ENCODE results near the gene SULT1C3.

Gene SULT1C3

GRCh38 chr2:108239786-108240185 is at the start of gene SULT1C3:
SULT1C3 (plus strand) TSS chr2:108239968; CDS start chr2:108247195, 7,227 bp downstream.
- no peak for DNase-seq (ENCODE audit: low read depth, low spot score)

GRCh38 chr2:108193251-108193650 is 46.5 kb upstream of the SULT1C3 start:
- no peak for DNase-seq (ENCODE audit: low read depth, low spot score)

DNA sequence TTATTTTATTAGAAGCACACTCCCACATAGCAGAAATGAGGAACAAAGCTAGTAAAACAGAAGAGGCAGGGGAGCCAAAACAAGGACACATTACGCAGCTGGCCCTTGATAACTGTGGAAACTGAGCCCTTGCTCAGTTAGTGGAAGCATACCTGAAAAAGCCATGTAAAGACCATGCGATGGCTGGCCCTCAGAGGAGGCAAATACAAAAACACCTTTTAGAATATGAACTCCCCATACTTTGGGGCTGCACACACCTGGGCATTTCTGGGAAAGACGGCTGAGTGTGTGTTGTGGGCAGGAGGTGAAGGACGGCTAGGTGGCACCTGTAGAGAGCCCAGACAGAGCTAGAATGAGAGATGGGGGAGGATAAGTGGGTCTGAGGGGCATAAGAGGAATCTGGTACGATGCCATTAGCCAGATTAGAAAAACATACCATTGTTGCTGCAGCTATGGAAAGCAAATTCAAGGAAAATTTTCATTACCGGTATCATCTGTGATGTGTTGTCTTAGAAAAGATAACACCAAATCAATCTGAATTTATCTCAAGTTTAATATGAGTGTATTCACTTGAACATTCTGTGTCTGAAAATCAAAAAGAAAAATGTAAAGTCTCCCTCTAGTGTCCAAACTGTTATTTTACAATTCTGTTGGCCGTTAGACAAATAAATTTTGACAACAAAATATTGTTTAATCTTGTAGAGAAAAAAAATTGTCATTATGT is 45.2 kb upstream of the SULT1C3 start:
- no peak for DNase-seq (ENCODE audit: low read depth, low spot score)

GRCh38 chr2:108195133-108195439 is 44.7 kb upstream of the SULT1C3 start:
- no peak for DNase-seq (ENCODE audit: low read depth, low spot score)

GRCh38 chr2:108199726-108200125 is 40.0 kb upstream of the SULT1C3 start:
- no peak for DNase-seq (ENCODE audit: low read depth, low spot score)

GRCh38 chr2:108200569-108200968 is 39.2 kb upstream of the SULT1C3 start:
- DNase-seq (ENCODE audit: low read depth, low spot score): no peak

- no peak for DNase-seq (ENCODE audit: low read depth, low spot score)
Measured at GRCh38 chr2:108212671-108213070, 27.1 kb upstream of the SULT1C3 start.

- no peak for DNase-seq (ENCODE audit: low read depth, low spot score)
Measured at GRCh38 chr2:108215794-108216211, 24.0 kb upstream of the SULT1C3 start.

- DNase-seq (ENCODE audit: low read depth, low spot score): no peak
Measured at GRCh38 chr2:108217211-108217610, 22.6 kb upstream of the SULT1C3 start.

DNA sequence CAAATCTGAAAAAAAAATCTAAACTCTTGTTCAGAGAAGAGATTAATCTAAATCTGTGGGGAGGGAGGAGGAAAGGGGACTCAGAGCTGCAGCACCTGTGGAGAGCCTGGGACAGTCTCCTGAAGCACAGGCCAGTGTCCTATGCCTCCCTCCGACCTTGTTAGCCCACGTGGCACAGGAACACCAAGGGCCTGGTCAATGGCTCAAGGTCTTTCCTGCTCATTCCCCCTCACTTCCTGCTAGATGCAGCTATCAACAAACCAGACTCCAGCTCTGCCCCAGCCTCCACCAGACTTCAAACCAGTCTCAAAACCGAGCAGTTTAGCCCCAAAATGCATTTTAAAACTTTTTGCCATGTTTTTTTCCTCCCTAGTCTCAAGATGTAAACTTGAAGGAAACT is 20.1 kb upstream of the SULT1C3 start:
- DNase-seq (ENCODE audit: low read depth, low spot score): no peak

- DNase-seq (ENCODE audit: low read depth, low spot score): no peak
Measured at GRCh38 chr2:108220191-108220590, 19.6 kb upstream of the SULT1C3 start.

DNA sequence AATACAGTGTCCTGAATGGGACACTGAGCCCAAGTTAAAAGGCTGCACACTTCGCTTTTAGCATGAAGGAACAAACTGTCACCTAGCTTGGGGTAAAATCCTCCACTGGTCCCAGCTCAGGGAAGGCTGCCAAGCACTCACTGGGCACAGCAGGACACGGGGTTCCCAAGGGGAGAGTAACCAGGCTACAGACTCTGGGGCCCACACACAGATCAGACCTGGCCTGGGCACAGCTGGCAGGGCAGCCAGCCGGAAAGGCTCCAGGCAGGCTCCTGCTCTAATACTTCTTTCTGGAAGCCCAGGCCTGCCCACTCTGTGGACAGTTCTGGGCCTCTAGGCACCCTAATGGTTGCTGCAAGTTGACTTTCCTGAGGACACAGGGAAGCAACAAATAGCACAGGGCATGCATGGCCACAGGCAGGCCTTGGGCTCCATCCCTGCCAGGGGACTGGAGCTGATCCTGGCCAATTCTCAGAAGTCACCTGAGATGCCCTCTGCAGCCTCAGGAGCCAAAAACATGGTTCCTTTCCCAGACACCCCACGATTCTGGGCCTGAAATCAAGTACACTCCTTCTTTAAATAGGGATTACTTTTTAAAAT is 18.7 kb upstream of the SULT1C3 start:
- no peak for DNase-seq (ENCODE audit: low read depth, low spot score)

GRCh38 chr2:108222261-108222660 is 17.5 kb upstream of the SULT1C3 start:
- no peak for DNase-seq (ENCODE audit: low read depth, low spot score)

GRCh38 chr2:108223573-108223972 is 16.2 kb upstream of the SULT1C3 start:
- DNase-seq (ENCODE audit: low read depth, low spot score): no peak

DNA sequence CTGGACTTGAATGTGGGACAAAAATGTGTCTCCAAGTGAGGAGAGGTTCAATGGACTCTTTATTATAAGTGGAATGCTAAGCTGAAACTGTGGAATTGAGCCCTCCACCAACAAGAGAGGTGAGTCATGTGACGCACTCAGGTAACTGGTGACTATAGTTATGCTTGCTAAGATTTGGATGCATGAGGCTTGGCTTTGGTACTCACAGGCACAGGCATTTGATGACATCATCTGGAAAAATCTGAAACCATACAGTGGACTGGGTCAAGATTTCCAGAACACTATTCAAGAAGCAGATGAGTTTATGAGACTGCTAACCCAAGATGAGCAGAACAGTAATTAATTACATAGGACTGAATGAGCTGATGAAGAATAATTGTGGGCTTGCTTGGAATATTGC is 15.7 kb upstream of the SULT1C3 start:
- no peak for DNase-seq (ENCODE audit: low read depth, low spot score)

DNA sequence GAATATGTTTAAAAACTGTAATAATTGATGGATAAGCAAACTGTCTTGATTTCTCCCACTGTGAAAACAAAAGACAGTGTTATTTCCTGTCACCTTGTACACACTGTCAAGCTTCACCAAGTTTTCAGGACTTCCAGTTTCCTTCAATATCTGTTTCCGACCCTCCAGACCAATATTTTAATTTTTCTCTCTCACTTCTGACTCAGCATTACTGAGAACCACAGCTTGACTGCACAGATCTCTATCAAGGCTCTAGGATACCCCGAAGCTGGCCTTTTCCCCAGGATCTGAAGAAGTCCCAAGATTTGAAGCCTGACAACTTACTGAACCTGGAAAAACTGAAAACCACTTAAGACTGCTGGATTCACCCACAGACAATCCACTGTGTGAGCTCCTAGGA is 13.2 kb upstream of the SULT1C3 start:
- no peak for DNase-seq (ENCODE audit: low read depth, low spot score)

DNA sequence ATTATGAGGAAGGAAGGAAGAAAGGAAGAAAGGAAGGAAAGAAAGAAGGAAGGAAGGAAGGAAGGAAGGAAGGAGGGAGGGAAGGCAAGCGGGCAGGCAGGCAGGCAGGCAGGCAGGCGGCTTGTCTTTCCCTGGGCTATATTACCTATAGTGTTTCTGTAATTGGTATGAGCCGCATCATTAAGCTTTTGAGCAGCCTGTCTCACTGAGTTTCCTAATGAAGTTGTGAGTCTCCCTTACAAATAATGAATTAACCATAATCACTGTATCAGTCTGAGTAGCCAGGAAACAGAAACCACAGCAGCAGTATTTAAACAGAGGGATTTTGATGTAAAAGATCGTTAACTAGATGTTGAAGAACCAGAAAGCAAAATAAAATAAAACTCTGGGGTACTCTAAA is 11.8 kb upstream of the SULT1C3 start:
- no peak for DNase-seq (ENCODE audit: low read depth, low spot score)

DNA sequence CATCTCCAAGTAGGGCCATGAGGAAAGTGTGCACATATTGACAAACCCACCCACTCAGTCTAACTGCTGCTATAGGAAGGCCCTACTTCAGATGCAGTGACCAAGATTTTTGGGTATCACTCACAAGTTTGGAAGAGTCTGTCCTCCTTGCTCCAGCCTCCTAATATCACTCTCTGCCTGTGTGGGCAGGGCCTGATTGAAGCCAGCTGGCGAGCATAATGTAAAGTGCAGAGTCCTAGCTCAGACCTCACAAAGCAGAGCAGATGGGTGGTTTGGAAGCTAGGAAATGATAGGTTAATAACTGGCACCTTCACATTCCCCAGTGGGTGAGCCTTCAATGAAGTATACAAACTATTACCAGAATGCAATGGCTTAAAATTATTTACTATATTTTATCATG is 11.2 kb upstream of the SULT1C3 start:
- DNase-seq (ENCODE audit: low read depth, low spot score): no peak

- DNase-seq (ENCODE audit: low read depth, low spot score): no peak
Measured at GRCh38 chr2:108229875-108230274, 9.9 kb upstream of the SULT1C3 start.

DNA sequence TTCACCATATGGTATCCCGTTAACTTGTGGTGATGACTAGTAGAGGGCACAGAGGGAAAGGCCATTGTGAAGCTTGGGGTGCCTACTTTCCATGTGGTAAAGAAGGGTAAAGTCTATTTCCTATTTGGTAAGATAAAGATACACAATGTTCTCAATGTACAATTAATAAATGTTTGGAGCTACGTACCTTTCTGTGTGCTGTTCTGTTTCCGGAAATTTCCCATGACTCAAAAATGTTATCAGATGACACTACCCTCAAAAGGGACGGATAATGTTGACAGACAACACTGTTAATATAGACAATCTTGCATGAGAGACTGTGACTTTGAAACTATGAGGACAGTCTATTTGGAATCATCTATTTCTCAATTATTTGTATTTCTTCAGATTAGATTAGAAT is 4.2 kb upstream of the SULT1C3 start:
- no peak for DNase-seq (ENCODE audit: low read depth, low spot score)

DNA sequence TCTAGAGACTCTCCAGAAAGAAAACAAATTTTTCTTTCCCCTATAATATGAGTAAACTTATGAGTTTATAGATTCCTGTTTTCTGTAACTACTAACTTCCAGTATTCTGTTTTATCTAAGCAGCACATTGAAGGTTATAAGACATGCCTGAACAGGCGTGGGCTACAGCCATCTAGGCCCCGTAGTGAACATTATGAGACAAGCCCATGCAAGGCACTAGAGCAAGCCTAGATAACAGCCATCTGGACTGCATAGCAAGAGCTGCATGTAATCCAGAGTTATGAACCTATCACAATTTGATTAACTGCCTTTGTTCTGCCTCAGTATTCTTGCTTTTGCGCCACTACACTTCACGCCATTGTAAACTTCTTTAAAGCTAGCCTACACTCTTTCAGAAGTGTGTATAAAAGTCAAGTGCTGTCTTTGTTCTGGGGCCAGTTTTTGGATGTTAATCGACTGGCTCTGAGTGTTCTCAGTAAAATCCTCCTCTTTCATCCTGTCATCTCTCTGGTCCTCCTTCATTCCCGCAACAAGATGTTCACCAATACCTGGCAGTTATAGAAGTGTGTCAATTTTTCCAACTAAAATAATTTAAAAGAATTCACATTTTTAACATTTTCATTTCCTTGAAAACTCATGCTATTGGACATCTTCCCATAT is 3.0 kb upstream of the SULT1C3 start:
- no peak for DNase-seq (ENCODE audit: low read depth, low spot score)

DNA sequence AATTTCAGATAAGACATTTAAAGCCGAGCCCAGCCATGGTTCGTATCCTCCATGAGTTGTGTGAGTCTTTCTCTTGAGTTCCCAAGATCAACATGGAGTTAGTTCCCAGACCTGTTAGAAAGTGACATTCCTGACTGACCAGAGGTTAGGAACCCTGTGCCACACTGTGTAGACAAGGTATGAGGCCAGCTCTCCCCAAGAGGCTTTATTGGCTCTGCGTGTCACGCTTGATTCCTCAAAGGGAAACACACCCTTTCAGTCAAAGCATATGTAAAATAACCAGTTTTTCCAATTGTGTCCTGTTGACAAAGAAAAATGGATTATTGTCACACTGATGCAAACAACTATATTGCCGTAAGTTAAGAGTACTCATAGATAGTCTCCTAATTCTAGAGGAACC is 1.2 kb downstream of the SULT1C3 start:
- no peak for DNase-seq (ENCODE audit: low read depth, low spot score)

DNA sequence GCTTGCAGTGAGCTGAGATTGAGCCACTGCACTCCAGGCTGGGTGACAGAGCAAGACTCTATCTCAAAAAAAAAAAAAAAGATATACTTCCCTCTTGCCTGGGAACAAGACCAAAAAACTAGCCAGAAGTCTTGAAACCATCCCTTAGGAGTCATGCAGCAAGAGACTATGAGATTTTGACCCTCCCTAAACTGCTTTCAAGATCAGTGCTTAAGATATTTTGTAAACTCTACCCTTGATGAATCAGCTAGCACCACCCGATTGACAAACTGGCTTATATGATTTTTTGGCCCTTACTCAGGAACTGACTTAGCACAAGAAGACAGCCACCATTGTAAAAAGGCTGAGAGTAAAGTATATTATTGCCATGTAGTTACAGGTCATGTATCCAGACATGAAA is 3.8 kb downstream of the SULT1C3 start:
- DNase-seq (ENCODE audit: low read depth, low spot score): no peak

Data from iPS DF 19.7 (cell line).